Neural progenitor cell (in vitro differentiated cells): ENCODE results near the gene PLA2G3.

Experiments used
- CTCF ChIP-seq: fragments of 200-600 bp; sonication (generic); IDR thresholded peaks from 2 replicates; pipeline ENCODE4 v1.5.1; 2017; ENCODE audit warnings: antibody characterized with exemption, mild to moderate bottlenecking
- EZH2 ChIP-seq: fragments of 200-600 bp; sonication (generic); IDR thresholded peaks from 2 replicates; pipeline ENCODE4 v1.6.1; 2017; ENCODE audit warnings: antibody characterized with exemption, mild to moderate bottlenecking, moderate library complexity
- EZH2phosphoT487 ChIP-seq: fragments of 200-600 bp; sonication (generic); IDR thresholded peaks from 2 replicates; pipeline ENCODE4 v1.6.1; 2017; ENCODE audit warnings: antibody characterized with exemption

GRCh38 chr22:31184015-31184414, 43.7 kb upstream of the PLA2G3 start:
- no peak for TF ChIP-seq CTCF
- TF ChIP-seq EZH2, result no peak
- no peak for TF ChIP-seq EZH2phosphoT487
